Liver (tissue), 9 donors: Measurements from ENCODE around the gene SMOC2. TPM values are rescaled to one million over a fixed set of nuclear protein-coding genes. Genes with fewer than 3 reads are reported as not detected.

Experiments
- DNase-seq: peaks from one replicate; pipeline ENCODE4 v3.0.0-alpha.2; 2017; ENCODE audit warnings: low spot score
- H3K27ac ChIP-seq, 2 donors: one replicate each; pipeline ENCODE4 v1.7.0; 2013; ENCODE audit warnings: inconsistent platforms in 2 of 2, low read length in 2 of 2, control low read depth in 1 of 2, low read depth in 1 of 2, mild to moderate bottlenecking in 1 of 2
- H3K27me3 ChIP-seq, 4 donors: one replicate each; pipeline versions ENCODE4 v1.6.1 to v1.7.0; 2013; ENCODE audit warnings: low read length in 3 of 4, inconsistent platforms in 1 of 4, mild to moderate bottlenecking in 1 of 4, moderate library complexity in 1 of 4; ENCODE audit not compliant: control insufficient read depth in 4 of 4, insufficient read depth in 4 of 4
- H3K36me3 ChIP-seq, 4 donors: one replicate each; pipeline versions ENCODE4 v1.6.1 to v1.7.0; 2013; ENCODE audit warnings: low read length in 3 of 4, mild to moderate bottlenecking in 3 of 4, low read depth in 1 of 4, moderate library complexity in 1 of 4; ENCODE audit not compliant: control insufficient read depth in 4 of 4, insufficient read depth in 3 of 4
- H3K4me1 ChIP-seq, 4 donors: one replicate each; pipeline versions ENCODE4 v1.6.1 to v1.7.0; 2013; ENCODE audit warnings: low read length in 3 of 4, mild to moderate bottlenecking in 3 of 4, moderate library complexity in 1 of 4; ENCODE audit not compliant: control insufficient read depth in 4 of 4, insufficient read depth in 4 of 4
- H3K4me3 ChIP-seq, 3 donors: one replicate each; pipeline versions ENCODE4 v1.6.1 to v1.7.0; 2013; ENCODE audit warnings: low read length in 3 of 3, control low read depth in 1 of 3, low read depth in 1 of 3, mild to moderate bottlenecking in 1 of 3
- H3K9ac ChIP-seq, 2 donors: one replicate each; pipeline ENCODE4 v1.7.0; 2013; ENCODE audit warnings: low read length in 2 of 2, mild to moderate bottlenecking in 2 of 2, moderate library complexity in 2 of 2, control low read depth in 1 of 2, low read depth in 1 of 2
- H3K9me3 ChIP-seq, 4 donors: one replicate each; pipeline versions ENCODE4 v1.6.1 to v1.7.0; 2013; ENCODE audit warnings: low read length in 3 of 4; ENCODE audit not compliant: control insufficient read depth in 4 of 4
- EGR1 ChIP-seq, 2 donors: IDR thresholded peaks; 2 replicates each; pipeline ENCODE4 v1.6.1; 2016 to 2018; ENCODE audit warnings: antibody characterized with exemption in 2 of 2, low read depth in 2 of 2
- FOXA1 ChIP-seq: IDR thresholded peaks from 2 replicates; pipeline ENCODE4 v1.6.1; 2016; ENCODE audit warnings: antibody characterized with exemption
- FOXA2 ChIP-seq: IDR thresholded peaks from 2 replicates; pipeline ENCODE4 v1.6.1; 2016; ENCODE audit warnings: antibody characterized with exemption
- GABPA ChIP-seq, 2 donors: IDR thresholded peaks in 1 of 2; conservative IDR thresholded peaks in 1 of 2; 2 replicates each; pipeline ENCODE4 v1.6.1; 2016; ENCODE audit warnings: antibody characterized with exemption in 2 of 2, mild to moderate bottlenecking in 1 of 2, moderate library complexity in 1 of 2
- HNF4G ChIP-seq: IDR thresholded peaks from 2 replicates; pipeline ENCODE4 v1.6.1; 2016; ENCODE audit warnings: antibody characterized with exemption
- JUND ChIP-seq, 2 donors: IDR thresholded peaks; 2 replicates each; pipeline ENCODE4 v1.6.1; 2016; ENCODE audit warnings: antibody characterized with exemption in 2 of 2
- NR2F2 ChIP-seq: IDR thresholded peaks from 2 replicates; pipeline ENCODE4 v1.6.1; 2016; ENCODE audit warnings: antibody characterized with exemption
- RAD21 ChIP-seq, 2 donors: IDR thresholded peaks; 2 replicates each; pipeline ENCODE4 v1.6.1; 2016; ENCODE audit warnings: antibody characterized with exemption in 2 of 2, mild to moderate bottlenecking in 2 of 2
- RXRA ChIP-seq, 2 donors: IDR thresholded peaks; 2 replicates each; pipeline ENCODE4 v1.6.1; 2017 to 2018; ENCODE audit warnings: antibody characterized with exemption in 2 of 2, mild to moderate bottlenecking in 1 of 2
- SP1 ChIP-seq: IDR thresholded peaks from 2 replicates; pipeline ENCODE4 v1.6.1; 2018; ENCODE audit warnings: antibody characterized with exemption, mild to moderate bottlenecking
- TAF1 ChIP-seq: conservative IDR thresholded peaks from 2 replicates; pipeline ENCODE4 v1.6.1; 2016; ENCODE audit warnings: antibody characterized with exemption, mild to moderate bottlenecking
- YY1 ChIP-seq: IDR thresholded peaks from 2 replicates; pipeline ENCODE4 v1.6.1; 2016; ENCODE audit warnings: antibody characterized with exemption, mild to moderate bottlenecking
- WGBS: extraction: QIAGEN DNeasy Blood & Tissue Kit; methylation state at CpG from one replicate; pipeline ENCODE4 v1.1.7; 2013; 5-methylcytosine and 5-hydroxymethylcytosine counted together
- polyA plus RNA-seq, 2 donors: library from polyadenylated mRNA; stranded (reverse) in 1 of 2; unstranded in 1 of 2; fragments of 200-250 nt in 1 of 2; fragments of >200 nt in 1 of 2; fragmentation: Nextera tagmentation in 1 of 2; extraction: Ambion mirVana in 1 of 2; gene quantifications; one replicate each; pipeline versions ENCODE4 v1.2.1 to v1.2.3, GENCODE V29; 2013 to 2015
- total RNA-seq, 2 donors: library from RNA; depleted of rRNA; stranded (reverse); fragments of >200 nt; gene quantifications; one replicate each; pipeline ENCODE4 v1.2.3, GENCODE V29; 2014
- TF ChIP-seq, protein P1 (sequence below): IDR thresholded peaks from 2 replicates; pipeline ENCODE4 v1.6.1; 2016; ENCODE audit warnings: antibody characterized with exemption, mild to moderate bottlenecking
- TF ChIP-seq, protein P2 (sequence below): fragments of 150-350 bp; IDR thresholded peaks from 2 replicates; pipeline ENCODE4 v1.5.1; 2017; ENCODE audit warnings: improper control_type of control experiment, low read depth, low read length; ENCODE audit not compliant: missing input control
- TF ChIP-seq, protein P3 (sequence below): IDR thresholded peaks from 2 replicates; pipeline ENCODE4 v1.6.1; 2016; ENCODE audit warnings: antibody characterized with exemption
- TF ChIP-seq, protein P4 (sequence below): IDR thresholded peaks from 2 replicates; pipeline ENCODE4 v1.6.1; 2016; ENCODE audit warnings: antibody characterized with exemption
- donor health status: healthy.
- donor health status: healthy.
- donor health status: healthy.
- donor health status: healthy.
- donor health status: healthy.

The SMOC2 gene
- total and polyA plus RNA-seq, 4 donors, result 0.23 to 1.9 (median 1.1) TPM

DNA sequence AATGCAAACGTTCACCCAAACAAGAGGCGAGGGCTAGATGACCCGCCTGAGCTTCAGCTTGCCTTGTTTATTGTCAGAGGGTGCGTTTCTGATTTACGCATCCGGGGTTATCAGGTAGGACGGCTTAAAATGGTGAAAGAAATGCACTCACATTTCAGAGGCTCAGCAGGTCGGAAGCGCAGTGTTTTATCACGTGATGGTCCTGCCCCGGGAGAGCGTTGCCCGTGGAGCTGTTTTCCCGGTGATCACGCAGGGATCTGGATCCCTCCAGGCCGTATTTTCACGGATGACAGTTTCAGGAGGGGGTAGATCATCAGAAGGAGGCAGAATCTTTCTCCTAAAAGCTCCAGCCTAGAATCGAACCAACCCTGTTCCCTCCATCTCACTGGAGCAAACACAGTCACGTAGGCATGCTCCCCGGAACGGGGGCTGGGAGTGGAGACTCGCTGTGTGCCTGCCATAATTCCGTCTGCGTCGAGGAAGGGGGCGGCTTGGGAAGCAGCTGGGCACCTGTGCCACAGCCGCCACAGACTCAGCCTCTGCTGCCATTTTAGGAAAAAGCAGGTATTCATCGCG is 121.7 kb downstream of the SMOC2 start (continued):
- TF ChIP-seq, protein P1, sequence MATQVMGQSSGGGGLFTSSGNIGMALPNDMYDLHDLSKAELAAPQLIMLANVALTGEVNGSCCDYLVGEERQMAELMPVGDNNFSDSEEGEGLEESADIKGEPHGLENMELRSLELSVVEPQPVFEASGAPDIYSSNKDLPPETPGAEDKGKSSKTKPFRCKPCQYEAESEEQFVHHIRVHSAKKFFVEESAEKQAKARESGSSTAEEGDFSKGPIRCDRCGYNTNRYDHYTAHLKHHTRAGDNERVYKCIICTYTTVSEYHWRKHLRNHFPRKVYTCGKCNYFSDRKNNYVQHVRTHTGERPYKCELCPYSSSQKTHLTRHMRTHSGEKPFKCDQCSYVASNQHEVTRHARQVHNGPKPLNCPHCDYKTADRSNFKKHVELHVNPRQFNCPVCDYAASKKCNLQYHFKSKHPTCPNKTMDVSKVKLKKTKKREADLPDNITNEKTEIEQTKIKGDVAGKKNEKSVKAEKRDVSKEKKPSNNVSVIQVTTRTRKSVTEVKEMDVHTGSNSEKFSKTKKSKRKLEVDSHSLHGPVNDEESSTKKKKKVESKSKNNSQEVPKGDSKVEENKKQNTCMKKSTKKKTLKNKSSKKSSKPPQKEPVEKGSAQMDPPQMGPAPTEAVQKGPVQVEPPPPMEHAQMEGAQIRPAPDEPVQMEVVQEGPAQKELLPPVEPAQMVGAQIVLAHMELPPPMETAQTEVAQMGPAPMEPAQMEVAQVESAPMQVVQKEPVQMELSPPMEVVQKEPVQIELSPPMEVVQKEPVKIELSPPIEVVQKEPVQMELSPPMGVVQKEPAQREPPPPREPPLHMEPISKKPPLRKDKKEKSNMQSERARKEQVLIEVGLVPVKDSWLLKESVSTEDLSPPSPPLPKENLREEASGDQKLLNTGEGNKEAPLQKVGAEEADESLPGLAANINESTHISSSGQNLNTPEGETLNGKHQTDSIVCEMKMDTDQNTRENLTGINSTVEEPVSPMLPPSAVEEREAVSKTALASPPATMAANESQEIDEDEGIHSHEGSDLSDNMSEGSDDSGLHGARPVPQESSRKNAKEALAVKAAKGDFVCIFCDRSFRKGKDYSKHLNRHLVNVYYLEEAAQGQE, result no peak
- no peak for TF ChIP-seq JUND (IDR thresholded peaks at IDR 0.05)
- no peak for TF ChIP-seq FOXA2
- no peak for TF ChIP-seq EGR1 (IDR thresholded peaks at IDR 0.05; ENCODE audit: low read depth in 2 of 2)

DNA sequence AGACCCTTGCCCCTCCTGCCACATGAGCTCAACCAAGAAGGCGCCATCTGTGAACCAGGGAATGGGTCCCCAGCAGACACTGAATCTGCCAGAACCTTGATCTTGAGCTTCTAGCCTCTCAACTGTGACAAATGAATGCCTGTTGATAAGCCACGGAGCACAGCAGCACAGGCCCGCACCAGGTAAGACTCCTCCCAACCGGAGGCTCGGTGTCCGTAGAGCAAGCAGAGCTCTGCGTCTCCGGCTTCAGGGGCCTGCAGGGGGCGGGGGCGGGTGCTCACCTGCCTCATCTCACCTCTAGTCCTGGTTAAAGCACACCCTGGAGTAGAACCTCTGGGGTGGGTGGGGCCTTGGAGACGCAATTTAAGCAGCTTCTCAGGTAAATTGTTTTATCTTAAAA is 122.7 kb downstream of the SMOC2 start:
- H3K4me3 ChIP-seq, result no peak overlapping the region
- 47% methylated on average over 11 of the region's 11 CpGs for WGBS
- DNase-seq, result no peak
- no peaks in the 10 kb centered on the region for H3K36me3 ChIP-seq
- H3K9me3 ChIP-seq, result peaks cover 0 to 2% (median under 1%) of the 10 kb centered on the region in 4 donors
- H3K27me3 ChIP-seq, result peaks cover 0 to 7% (median 0%) of the 10 kb centered on the region in 4 donors
- H3K27ac ChIP-seq, result no peak overlapping the region
- no peak overlapping the region for H3K9ac ChIP-seq
- TF ChIP-seq EGR1 (IDR thresholded peaks at IDR 0.05; ENCODE audit: low read depth in 2 of 2) (no peak), GABPA (IDR thresholded peaks at IDR 0.05 in 1 of 2, conservative IDR thresholded peaks at IDR 0.05 in 1 of 2) (no peak), YY1 (no peak), TAF1 (no peak)
- TF ChIP-seq, protein P2, sequence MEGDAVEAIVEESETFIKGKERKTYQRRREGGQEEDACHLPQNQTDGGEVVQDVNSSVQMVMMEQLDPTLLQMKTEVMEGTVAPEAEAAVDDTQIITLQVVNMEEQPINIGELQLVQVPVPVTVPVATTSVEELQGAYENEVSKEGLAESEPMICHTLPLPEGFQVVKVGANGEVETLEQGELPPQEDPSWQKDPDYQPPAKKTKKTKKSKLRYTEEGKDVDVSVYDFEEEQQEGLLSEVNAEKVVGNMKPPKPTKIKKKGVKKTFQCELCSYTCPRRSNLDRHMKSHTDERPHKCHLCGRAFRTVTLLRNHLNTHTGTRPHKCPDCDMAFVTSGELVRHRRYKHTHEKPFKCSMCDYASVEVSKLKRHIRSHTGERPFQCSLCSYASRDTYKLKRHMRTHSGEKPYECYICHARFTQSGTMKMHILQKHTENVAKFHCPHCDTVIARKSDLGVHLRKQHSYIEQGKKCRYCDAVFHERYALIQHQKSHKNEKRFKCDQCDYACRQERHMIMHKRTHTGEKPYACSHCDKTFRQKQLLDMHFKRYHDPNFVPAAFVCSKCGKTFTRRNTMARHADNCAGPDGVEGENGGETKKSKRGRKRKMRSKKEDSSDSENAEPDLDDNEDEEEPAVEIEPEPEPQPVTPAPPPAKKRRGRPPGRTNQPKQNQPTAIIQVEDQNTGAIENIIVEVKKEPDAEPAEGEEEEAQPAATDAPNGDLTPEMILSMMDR, result no peak
- H3K4me1 ChIP-seq, result no peaks in the 10 kb centered on the region

DNA sequence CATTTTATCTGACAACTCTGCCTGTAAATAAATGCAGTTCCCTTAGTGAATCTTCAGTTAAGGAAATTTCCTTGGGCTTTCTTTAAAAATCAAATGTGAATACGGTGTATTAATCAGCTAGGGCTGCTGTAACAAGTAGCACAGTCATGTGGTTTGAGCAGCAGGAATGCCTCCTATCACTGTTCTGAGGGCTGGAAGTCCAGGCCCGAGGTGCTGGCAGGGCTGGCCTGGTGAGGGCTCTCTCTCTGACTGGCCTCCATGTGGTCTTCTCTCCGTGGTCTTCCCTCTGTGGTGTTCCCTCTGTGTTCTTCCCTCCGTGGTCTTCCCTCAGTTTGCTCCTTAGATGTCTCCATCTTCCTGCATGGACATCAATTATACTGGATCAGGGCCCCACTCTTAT is 124.1 kb downstream of the SMOC2 start:
- Histone ChIP-seq H3K27me3 (peaks cover 0 to 7% (median 0%) of the 10 kb centered on the region in 4 donors), H3K9ac (no peak overlapping the region), H3K4me3 (no peak overlapping the region), H3K4me1 (no peaks in the 10 kb centered on the region), H3K9me3 (peaks cover 0 to 2% (median under 1%) of the 10 kb centered on the region in 4 donors), H3K27ac (no peak overlapping the region), H3K36me3 (no peaks in the 10 kb centered on the region)
- 83% methylated on average over 4 of the region's 4 CpGs for WGBS
- DNase-seq, result no peak
- no peak for TF ChIP-seq NR2F2
- TF ChIP-seq RXRA (IDR thresholded peaks at IDR 0.05), result no peak
- TF ChIP-seq, protein P3, sequence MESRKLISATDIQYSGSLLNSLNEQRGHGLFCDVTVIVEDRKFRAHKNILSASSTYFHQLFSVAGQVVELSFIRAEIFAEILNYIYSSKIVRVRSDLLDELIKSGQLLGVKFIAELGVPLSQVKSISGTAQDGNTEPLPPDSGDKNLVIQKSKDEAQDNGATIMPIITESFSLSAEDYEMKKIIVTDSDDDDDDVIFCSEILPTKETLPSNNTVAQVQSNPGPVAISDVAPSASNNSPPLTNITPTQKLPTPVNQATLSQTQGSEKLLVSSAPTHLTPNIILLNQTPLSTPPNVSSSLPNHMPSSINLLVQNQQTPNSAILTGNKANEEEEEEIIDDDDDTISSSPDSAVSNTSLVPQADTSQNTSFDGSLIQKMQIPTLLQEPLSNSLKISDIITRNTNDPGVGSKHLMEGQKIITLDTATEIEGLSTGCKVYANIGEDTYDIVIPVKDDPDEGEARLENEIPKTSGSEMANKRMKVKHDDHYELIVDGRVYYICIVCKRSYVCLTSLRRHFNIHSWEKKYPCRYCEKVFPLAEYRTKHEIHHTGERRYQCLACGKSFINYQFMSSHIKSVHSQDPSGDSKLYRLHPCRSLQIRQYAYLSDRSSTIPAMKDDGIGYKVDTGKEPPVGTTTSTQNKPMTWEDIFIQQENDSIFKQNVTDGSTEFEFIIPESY, result no peak
- TF ChIP-seq GABPA (IDR thresholded peaks at IDR 0.05 in 1 of 2, conservative IDR thresholded peaks at IDR 0.05 in 1 of 2), result no peak
- no peak for TF ChIP-seq SP1
- no peak for TF ChIP-seq HNF4G
- TF ChIP-seq, protein P4, sequence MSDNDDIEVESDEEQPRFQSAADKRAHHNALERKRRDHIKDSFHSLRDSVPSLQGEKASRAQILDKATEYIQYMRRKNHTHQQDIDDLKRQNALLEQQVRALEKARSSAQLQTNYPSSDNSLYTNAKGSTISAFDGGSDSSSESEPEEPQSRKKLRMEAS, result no peak
- no peak for TF ChIP-seq TAF1
- no peak for TF ChIP-seq FOXA1
- TF ChIP-seq, protein P2, result no peak
- no peak for TF ChIP-seq RAD21 (IDR thresholded peaks at IDR 0.05)
- TF ChIP-seq, protein P1, result no peak
